GM21515 (cell line): ENCODE results near the gene FBLN1.
"Not testable (repeated sequence)": the region's sequence is repeated elsewhere in the genome, so short reads cannot be mapped to it uniquely, and the experiment has no call there.

Experiments
- ATAC-seq: cut with Tn5 transposase; IDR thresholded peaks from one replicate; pipeline ENCODE4 v1.9.1; 2021; ENCODE audit not compliant: unreplicated experiment

FBLN1 gene

DNA sequence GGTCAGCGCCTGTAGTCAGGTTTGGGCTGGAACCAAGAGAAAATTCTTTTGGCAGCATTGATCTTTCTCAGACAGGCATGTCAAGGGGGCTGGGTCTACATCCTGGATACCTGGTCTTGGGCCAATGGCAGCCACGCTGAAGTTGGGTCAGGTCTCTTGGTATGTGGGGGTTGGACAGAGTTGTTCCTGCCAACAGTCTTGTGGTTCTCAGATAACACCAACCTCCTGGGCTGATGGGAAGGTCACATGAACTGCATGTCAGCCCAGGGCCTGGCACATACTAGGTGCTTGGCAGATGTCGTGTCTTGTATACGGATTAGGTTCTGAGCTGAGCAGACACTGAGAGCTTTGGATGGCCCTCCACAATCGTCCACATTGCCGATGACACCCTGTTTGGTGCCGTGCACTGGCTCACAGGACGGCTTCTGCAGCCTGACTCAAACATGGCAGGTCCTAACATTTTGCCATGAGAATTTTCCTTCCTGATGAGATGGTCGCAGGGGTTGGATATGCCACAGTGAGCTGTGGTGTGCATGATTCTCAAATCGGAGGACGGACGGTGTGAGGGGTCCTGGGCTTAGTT lies 42.0 kb downstream of the FBLN1 start:
- ATAC-seq = no peak

DNA sequence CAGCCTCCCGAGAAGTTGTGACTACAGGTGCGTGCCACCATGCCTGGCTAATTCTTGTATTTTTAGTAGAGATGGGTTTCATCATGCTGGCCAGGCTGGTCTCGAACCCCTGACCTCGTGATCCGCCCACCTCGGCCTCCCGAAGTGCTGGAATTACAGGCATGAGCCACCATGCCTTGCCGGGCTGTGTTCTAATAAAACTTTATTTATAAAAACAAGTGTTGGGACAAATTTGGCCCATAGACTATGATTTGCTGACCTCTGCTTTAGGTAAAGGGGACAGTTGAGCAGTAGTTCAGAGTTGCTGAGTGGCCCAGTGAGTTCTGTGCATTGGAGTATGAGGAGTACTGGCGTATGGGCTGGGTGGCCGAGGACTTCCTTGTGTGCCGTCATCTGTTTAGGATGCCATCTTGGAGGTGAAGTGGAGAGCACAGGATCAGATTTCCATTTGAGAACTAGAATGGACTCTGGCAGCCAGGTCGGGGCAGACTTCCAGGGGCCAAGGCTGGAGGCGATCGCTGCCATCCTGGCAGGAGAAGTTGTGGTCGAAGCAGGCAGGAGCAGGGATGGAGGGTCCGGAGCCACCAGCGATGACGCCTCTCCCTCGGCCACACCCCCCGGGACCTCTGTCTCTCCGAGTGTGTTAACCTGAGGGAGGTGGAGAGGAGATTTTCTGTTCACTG lies 43.8 kb downstream of the FBLN1 start:
- no peak for ATAC-seq

DNA sequence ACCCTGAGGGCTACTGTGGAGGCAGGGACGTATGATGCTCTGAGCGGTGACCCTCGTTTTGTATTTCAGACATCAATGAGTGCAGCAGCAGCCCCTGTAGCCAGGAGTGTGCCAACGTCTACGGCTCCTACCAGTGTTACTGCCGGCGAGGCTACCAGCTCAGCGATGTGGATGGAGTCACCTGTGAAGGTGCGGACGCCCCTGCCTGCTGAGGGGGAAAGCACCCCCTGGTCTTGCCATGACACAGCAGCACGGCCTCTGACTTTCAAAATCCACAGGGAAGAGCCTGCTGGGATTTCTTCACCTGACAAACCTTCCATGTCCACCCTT lies 44.3 kb downstream of the FBLN1 start:
- no peak for ATAC-seq

DNA sequence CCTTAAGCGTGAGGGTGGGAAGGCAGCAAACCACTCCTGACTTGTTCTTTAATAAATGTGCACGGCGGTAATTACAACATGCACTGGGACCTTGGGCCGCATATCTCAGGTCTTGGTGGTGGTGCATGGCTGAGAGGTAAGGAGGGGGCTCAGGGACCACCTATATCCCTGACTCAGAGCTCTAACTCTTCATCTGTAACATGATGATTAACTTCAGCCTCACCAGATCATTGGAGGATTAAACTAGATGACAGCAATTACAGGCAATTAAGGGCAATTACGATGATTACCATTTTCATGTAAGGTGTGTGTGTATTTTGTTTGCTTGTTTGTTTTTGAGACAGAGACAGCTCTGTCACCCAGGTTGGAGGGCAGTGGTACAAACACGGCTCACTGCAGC lies 45.0 kb downstream of the FBLN1 start:
- no peak for ATAC-seq

DNA sequence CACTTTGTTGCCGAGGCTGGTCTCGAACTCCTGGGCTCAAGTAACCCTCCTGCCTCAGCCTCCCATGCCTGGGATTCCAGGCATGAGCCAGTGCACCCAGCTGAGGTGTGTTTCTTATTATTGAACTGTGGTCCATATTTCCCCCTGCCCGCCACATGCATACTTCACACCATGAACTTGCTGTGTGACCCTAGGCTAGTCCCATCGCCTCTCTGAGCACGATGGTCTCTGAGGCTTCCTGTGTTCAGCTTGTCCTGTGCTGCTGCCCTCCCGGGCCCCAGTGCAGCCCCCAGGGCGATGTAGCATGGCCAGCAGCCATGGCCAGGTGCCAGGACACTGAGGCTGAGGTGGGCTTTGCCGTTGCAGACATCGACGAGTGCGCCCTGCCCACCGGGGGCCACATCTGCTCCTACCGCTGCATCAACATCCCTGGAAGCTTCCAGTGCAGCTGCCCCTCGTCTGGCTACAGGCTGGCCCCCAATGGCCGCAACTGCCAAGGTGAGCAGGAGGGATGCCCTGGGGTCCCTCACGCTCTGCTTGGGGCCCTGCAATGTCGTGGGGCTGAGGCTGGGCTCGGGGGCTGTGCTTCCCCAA lies 45.7 kb downstream of the FBLN1 start:
- ATAC-seq = no peak

DNA sequence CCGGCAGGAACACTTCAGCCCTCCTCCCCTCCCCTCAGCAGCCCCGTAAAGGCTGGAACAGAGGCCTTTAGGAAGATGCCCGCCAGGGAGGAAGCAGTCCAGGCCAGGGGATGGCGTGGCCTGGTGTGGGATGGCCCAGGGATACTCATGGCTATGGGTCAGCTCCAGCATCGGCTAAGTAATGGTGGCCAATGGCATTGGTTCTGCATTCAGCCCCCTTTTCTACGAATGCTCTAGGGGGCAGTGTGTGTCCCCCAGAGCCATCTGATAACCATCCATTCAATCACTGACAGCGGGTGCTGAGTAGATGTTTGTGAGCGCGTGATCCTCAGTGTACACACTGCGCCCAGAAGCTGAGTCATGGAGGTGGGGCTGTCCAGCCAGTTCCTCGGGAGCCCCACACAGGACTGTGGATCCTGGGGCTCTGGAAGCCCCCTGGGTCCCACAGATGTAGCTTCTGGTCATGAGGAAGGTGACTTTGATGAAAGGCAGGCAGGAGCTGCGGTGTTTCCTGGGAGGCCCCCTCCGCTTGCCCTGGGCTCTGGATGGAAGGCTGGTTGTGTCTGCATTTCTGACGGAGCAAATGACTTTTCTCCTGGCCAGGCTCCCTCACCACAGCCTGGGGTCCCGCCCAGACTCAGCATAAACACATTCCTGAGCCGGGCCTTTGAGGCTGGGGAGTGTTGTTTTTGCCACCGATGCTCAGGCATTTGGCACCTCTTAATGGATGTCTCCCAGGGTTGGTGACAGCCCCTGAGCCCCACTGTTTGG lies 46.5 kb downstream of the FBLN1 start:
- no peak for ATAC-seq

DNA sequence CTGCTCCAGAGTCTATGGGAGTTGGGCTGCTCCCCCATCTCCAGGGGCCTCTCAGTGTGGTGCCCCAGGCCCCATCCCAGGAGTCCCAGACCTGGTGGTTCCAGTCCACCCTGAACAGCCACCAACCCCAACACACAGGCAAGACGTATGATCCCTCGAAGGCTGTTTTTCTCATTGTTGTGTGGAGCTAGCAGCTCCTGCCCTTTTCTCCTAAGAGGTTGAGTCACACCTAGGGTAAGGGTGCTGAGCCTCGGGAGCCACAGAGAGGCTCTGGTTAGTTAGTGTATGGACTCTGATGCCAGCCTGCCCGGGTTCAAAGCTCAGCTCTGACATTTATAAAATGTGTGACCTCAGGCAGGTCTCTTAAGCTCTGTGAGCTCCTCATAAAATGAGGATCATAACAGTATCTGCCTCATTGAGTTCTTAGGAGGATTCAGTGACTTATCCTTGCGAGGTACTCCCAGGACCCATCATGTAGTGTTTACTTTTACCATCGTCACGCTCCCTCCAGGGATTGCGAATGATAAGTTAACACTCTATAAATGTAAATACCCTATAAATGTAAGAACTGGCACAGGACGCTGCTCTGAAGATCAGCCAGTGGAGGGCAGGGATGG lies 47.2 kb downstream of the FBLN1 start:
- no peak for ATAC-seq

DNA sequence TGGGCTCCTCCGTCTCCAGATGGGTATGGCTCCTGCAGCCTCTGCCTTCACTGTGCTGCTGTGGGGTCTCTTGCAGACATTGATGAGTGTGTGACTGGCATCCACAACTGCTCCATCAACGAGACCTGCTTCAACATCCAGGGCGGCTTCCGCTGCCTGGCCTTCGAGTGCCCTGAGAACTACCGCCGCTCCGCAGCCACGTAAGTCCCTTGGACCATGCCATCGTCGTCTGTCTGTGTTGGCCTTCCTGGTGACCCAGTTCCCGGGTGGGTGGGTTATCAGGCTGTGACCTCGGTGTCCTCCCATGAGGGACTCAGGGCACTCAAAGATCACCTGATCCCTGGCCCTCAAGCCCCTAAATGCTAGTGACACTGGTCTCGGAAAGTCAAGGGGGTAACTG lies 47.7 kb downstream of the FBLN1 start:
- ATAC-seq = no peak

DNA sequence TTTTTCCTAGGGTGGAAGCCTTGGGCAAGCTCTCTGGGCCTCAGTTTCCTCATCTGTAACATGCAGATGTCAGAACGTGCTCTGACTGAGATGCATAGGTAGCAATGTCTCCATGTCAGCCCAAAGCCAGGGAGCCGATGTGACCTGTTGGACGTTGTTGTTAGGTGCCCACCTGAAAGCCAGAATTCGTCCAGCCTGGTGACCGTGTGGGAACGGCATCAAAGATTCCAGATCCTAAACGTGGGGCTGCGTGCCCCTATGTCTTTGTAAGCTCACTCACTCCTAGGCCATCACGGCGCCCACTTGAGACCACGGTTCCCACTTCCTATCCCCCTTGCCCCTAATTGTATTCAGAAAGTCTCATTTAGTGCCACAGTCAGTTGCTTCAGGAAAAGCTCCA lies 48.2 kb downstream of the FBLN1 start:
- no peak for ATAC-seq

DNA sequence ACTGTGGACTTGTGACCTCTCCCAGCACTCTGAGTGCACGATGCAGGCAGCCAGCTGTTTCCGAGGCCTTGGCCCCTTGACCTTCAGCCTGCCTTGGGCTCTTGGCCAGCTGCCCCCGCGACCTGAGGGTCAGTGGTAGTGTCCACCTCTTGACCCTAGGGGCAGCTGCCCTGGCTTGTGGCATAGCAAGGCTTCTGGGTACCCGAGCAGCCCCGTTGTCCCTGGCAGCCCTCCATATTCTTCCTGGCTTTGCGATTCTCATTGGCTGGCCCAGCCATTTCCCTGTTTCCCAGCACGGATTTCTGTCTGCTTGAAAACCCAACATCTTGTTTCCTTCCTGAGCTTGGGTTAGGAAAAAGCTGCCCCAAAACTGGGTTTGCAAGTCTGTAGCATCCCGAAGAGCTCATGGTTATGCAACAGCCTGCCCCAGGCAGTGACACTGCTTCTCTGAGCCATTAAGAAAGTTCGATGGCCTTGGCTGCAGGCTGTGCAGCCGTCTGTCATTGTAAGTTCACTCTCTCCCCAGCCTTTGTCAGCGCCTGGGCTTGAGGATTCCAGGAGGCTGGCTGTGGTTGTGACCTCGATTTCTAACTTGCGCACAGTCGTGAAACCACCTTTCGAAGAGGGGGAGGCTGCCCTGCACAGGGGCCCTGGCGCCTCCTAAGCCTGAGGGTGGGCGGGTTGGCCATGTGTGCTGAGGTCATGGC lies 48.8 kb downstream of the FBLN1 start:
- ATAC-seq = no peak

DNA sequence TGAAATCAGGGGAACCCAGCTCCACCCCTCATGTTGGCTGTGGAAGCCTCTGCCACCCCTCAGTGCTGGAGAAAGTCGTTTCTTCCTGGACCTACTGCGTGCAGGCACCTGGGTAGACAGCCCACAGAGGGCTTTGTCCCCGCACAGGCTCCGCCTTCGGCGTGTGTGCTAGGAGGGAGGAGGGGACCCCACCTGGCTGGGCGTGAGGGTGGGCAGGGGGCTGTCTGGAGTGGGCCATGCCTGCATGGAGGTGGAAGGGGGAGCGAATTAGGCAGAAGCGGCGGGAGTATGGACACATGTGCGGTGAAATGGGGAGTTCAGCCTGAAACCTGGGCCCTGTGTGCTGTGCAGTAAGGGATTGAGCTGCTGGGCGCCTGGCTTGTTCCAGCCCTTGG lies 49.3 kb downstream of the FBLN1 start:
- ATAC-seq = no peak

DNA sequence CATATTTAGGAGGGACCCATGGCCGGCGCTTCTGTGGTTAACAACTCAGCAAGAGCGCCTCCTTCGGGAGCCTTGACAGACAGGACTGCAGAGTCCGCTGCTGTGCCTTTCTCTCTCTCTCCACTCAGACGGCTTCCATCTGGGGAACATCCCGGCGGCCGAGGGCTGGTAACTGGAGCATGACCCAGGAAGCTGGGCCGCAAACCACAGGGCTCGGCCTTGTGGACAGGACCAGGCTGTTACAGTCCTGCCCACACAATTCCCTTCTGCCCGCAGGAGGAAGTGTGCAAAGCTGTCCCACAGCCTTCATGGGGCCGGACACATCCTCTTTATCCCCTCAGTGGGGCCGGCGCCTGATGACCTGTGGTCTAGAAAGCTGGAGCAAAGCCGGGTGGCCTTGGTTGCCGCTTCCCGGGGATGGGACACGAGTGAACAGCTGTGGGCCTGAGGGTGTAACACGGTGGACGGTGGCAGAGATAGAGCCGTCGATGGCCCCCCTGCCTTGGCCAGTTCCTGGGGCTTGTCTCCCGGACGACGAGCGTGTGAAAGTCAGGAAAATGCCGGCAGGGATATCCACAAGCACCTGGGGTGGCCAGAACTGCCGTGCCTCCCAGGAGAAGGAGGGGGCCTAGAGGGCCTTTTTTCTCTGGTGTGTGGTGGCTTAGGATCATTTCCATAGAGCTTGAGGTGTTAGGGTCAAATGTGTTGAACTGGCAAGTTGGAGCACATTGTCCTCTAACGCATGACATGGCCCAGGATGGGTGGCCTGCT lies 50.1 kb downstream of the FBLN1 start:
- no peak for ATAC-seq

DNA sequence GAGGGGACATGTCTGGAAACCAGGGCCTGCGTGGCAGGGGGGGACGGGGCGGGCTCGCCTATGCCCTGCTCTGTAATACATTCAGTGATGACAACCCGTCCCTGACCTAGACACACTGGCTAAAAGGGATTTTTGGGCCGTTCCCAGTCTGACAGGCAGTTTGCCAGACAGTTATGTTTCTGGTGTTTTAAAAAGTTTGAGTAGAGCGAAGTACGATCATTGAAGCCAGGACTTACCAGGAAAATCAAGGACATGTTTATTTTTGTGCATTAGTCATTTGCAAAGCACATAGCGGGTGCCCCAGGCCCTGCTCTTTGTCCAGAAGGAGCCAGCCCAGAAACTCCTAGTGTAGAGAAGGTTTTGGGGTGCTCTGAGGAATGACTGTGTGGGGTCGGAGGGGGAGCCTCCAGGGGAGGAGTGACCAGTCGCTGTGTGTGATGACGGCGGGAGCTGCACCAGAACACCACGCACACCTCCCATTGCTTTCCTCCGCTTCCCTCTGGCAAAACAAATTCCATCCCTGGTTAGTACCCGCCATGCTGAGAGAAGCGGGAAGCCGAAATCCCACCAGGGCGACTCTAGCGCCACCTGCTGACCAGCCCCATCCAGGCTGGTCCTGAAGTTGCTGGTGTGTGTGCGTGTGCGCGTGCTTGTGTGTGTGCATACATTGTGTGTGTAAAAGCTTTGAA lies 50.8 kb downstream of the FBLN1 start:
- ATAC-seq = no peak

DNA sequence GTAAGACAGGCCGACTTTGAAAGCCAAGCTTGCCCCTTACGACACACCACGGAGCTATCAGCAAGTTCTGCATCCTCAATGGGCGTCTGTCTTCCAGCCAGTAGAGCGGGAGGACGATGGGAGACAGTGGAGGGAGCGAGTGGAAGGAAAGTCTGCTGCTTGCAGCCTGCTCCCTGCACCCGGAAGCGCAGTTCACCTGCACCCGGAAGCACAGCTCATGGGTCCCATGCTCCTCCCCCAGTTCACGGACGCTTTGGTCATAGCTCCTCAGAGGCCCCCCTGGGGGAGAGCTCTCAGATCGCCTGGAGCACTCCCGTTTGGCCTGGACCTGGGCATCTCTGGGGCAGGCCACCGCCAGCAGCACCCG lies 51.3 kb downstream of the FBLN1 start:
- no peak for ATAC-seq

DNA sequence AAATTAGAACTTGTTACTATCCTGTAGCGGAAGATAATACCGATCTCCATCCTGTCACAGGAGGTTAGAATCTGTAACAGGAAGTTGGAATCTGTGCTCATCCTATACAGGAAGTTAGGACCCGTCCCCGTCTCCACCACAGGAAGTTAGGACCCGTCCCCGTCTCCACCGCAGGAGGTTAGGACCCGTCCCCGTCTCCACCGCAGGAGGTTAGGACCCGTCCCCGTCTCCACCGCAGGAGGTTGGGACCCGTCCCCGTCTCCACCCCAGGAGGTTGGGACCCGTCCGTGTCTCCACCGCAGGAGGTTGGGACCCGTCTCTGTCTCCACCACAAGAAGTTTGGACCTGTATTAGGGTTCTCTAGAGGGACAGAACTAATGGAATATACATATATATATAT lies 52.2 kb downstream of the FBLN1 start:
- ATAC-seq = no peak

DNA sequence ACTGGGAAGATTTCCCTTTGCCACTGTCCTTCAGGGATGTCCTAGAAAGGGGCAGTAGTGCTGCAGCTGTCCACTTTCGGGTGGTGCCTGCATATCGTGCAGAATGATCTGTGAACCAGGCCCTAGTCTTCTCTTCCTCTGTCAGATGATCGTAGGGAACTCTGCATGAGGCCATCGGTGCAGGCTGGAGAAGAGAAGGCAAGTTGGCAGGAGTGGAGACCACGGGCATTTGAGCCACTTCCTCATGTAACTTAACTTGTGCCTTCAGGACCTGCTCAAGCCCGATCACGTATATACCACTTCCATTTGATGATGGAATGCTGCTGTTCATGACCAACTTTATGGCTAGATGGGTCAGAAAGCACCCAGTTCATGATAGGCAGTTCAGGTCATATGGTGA lies 55.2 kb downstream of the FBLN1 start:
- not testable (repeated sequence) for ATAC-seq

DNA sequence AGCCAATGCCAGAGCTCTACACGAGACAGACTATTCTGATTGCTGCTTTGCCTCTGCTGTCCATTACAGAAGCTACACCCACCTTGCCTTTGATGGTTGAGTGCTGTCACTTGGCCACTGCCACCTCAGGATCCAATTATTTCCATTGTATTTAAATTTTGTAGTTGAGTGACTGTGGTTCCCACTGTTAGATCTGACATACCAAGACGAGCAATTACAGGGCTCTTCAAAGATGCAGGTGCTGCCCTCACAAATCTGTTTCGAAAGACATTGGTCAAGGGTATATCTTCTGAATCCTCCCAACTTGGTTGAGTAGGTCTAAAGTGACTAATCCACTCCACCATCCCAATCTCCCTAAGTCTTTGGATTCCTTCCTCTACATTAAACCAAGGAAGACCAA lies 57.4 kb downstream of the FBLN1 start:
- not testable (repeated sequence) for ATAC-seq

DNA sequence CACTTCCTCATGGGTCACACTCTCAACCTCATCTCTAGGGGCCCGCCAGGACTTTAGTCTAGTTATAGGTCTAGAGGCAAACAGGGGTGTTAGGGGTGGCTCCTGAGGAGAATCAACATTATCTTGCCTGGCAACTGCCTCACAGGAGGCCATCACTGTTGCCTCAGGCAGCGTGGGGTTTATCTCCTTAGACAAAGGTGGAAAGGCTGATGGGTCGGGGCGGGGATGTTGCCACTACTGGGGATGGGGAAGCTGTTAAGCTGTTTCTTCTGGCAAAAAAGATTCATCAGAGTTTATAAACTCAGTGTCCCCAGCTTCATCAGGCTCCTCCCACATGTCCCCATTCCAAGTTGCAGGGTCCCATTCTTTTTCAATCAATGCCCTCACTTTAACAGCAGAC lies 58.1 kb downstream of the FBLN1 start:
- not testable (repeated sequence) for ATAC-seq

DNA sequence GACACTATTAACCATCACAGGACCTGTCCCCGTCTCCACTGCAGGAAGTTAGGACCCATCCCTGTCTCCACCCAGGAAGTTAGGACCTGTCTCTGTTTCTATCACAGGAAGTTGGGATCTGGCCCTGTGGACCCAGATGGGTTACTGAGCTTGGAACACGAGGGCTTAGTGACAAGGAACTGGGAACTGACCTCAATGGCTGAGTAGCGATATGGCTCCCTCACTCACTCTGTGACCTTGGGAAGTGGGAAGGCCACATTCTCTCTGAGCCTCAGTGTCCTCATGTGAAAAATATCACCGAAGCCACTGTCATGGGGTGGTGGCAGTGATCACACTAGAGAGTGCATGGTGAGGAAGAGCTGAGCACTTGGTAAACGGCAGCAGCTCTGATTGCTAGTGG lies 59.4 kb downstream of the FBLN1 start:
- ATAC-seq = no peak
